ENCODE data around the gene KIF6.
"Not testable (repeated sequence)": the region's sequence is repeated elsewhere in the genome, so short reads cannot be mapped to it uniquely, and the experiment has no call there.

Gene KIF6

GRCh38 chr6:39499053-39499452 lies 226.2 kb downstream of the KIF6 start:
- DNase-seq (ENCODE audit: low read depth): no peak

GRCh38 chr6:39498096-39498495 lies 227.1 kb downstream of the KIF6 start:
- no peak for DNase-seq (ENCODE audit: low read depth)

- no peak for DNase-seq (ENCODE audit: low read depth)
Measured at GRCh38 chr6:39496915-39497314, 228.3 kb downstream of the KIF6 start.

- DNase-seq (ENCODE audit: low read depth): no peak
Measured at GRCh38 chr6:39496456-39496855, 228.8 kb downstream of the KIF6 start.

GRCh38 chr6:39495640-39496039 lies 229.6 kb downstream of the KIF6 start:
- no peak for DNase-seq (ENCODE audit: low read depth)

GRCh38 chr6:39494998-39495397 lies 230.2 kb downstream of the KIF6 start:
- DNase-seq (ENCODE audit: low read depth): no peak

GRCh38 chr6:39493777-39494176 lies 231.4 kb downstream of the KIF6 start:
- DNase-seq (ENCODE audit: low read depth): no peak

- no peak for DNase-seq (ENCODE audit: low read depth)
Measured at GRCh38 chr6:39493174-39493573, 232.0 kb downstream of the KIF6 start.

GRCh38 chr6:39490108-39490507 lies 235.1 kb downstream of the KIF6 start:
- no peak for DNase-seq (ENCODE audit: low read depth)

GRCh38 chr6:39488255-39488879 lies 236.8 kb downstream of the KIF6 start:
- no peak for DNase-seq (ENCODE audit: low read depth)

- no peak for DNase-seq (ENCODE audit: low read depth)
Measured at GRCh38 chr6:39484276-39484675, 240.9 kb downstream of the KIF6 start.

GRCh38 chr6:39479819-39480218 lies 245.4 kb downstream of the KIF6 start:
- DNase-seq (ENCODE audit: low read depth): not testable (repeated sequence)

GRCh38 chr6:39476670-39477069 lies 248.5 kb downstream of the KIF6 start:
- no peak for DNase-seq (ENCODE audit: low read depth)

GRCh38 chr6:39476151-39476550 lies 249.1 kb downstream of the KIF6 start:
- no peak for DNase-seq (ENCODE audit: low read depth)

- no peak for DNase-seq (ENCODE audit: low read depth)
Measured at GRCh38 chr6:39471954-39472659, 253.1 kb downstream of the KIF6 start.

- DNase-seq (ENCODE audit: low read depth): no peak
Measured at GRCh38 chr6:39470506-39470905, 254.7 kb downstream of the KIF6 start.

GRCh38 chr6:39468385-39468784 lies 256.8 kb downstream of the KIF6 start:
- no peak for DNase-seq (ENCODE audit: low read depth)

- no peak for DNase-seq (ENCODE audit: low read depth)
Measured at GRCh38 chr6:39466631-39467030, 258.6 kb downstream of the KIF6 start.

- no peak for DNase-seq (ENCODE audit: low read depth)
Measured at GRCh38 chr6:39465539-39465938, 259.7 kb downstream of the KIF6 start.

- no peak for DNase-seq (ENCODE audit: low read depth)
Measured at GRCh38 chr6:39464067-39464466, 261.1 kb downstream of the KIF6 start.

GRCh38 chr6:39453956-39454524 lies 271.2 kb downstream of the KIF6 start:
- no peak for DNase-seq (ENCODE audit: low read depth)

GRCh38 chr6:39453241-39453640 lies 272.0 kb downstream of the KIF6 start:
- no peak for DNase-seq (ENCODE audit: low read depth)

- no peak for DNase-seq (ENCODE audit: low read depth)
Measured at GRCh38 chr6:39452306-39453145, 272.7 kb downstream of the KIF6 start.
